GM12872 (cell line): ENCODE results near the gene LIM2.

Experiments used
- CTCF ChIP-seq: IDR thresholded peaks from 3 replicates; pipeline ENCODE4 v1.5.1; 2011; ENCODE audit warnings: low read depth, mild to moderate bottlenecking, low read length, moderate library complexity; ENCODE audit not compliant: insufficient read depth

Gene LIM2

GRCh38 chr19:51372021-51372648, 15.6 kb downstream of the LIM2 start:
- TF ChIP-seq CTCF, result no peak

- TF ChIP-seq CTCF, result no peak
These were observed 16.5 kb downstream of the LIM2 start for GRCh38 chr19:51371186-51371690.

GRCh38 chr19:51370230-51370629, 17.5 kb downstream of the LIM2 start:
- TF ChIP-seq CTCF, result no peak

GRCh38 chr19:51368366-51369282, 19.1 kb downstream of the LIM2 start, which contains the start of gene CLDND2:
Gene CLDND2, minus strand, starts transcription at chr19:51369003. Its CDS starts 426 bp downstream, at chr19:51368577.
- TF ChIP-seq CTCF, result no peak

GRCh38 chr19:51367565-51368365, 20.0 kb downstream of the LIM2 start:
- TF ChIP-seq CTCF, result no peak

- TF ChIP-seq CTCF, result no peak
These were observed 20.6 kb downstream of the LIM2 start for GRCh38 chr19:51367255-51367564.
